ENCODE measurements around the gene TRPT1.

TRPT1 gene

GRCh38 chr11:64266339-64266738 is 40.4 kb upstream of the TRPT1 start:
- Histone ChIP-seq H3K9ac (ENCODE audit: low read length) (no peak overlapping the region), H3K36me3 (ENCODE audit: insufficient read depth, low read length) (peaks cover 14% of the 10 kb centered on the region), H3K27me3 (ENCODE audit: insufficient read depth, low read length) (no peaks in the 10 kb centered on the region), H3K79me2 (ENCODE audit: insufficient read depth, low read length) (no peaks in the 10 kb centered on the region), H3K9me2 (ENCODE audit: low read depth, low read length) (no peaks in the 10 kb centered on the region), H3K9me3 (ENCODE audit: low read length) (no peaks in the 10 kb centered on the region), H3K4me3 (ENCODE audit: low read depth, low read length, poor library complexity, severe bottlenecking) (no peak overlapping the region), H2AFZ (ENCODE audit: low read length) (no peak overlapping the region), H3K4me1 (ENCODE audit: insufficient read depth, low read length, severe bottlenecking) (peaks cover 16% of the 10 kb centered on the region), H3F3A (ENCODE audit: insufficient read depth, low read length) (no peaks in the 10 kb centered on the region), H3K4me2 (ENCODE audit: low read length) (no peak overlapping the region), H4K20me1 (ENCODE audit: insufficient read depth, low read length) (no peaks in the 10 kb centered on the region), H3K27ac (ENCODE audit: low read depth, low read length, poor library complexity, severe bottlenecking) (no peak overlapping the region)
- no peak for TF ChIP-seq EZH2 (IDR thresholded peaks at IDR 0.05; ENCODE audit: borderline replicate concordance, low read length)
- TF ChIP-seq CTCF (IDR thresholded peaks at IDR 0.05; ENCODE audit: low read length) = no peak

- peaks cover 16% of the 10 kb centered on the region for H3K4me1 ChIP-seq (ENCODE audit: insufficient read depth, low read length, severe bottlenecking)
- no peaks in the 10 kb centered on the region for H4K20me1 ChIP-seq (ENCODE audit: insufficient read depth, low read length)
- H3K9me2 ChIP-seq (ENCODE audit: low read depth, low read length) = no peaks in the 10 kb centered on the region
- no peaks in the 10 kb centered on the region for H3K79me2 ChIP-seq (ENCODE audit: insufficient read depth, low read length)
- H3K27ac ChIP-seq (ENCODE audit: low read depth, low read length, poor library complexity, severe bottlenecking) = no peak overlapping the region
- TF ChIP-seq CTCF (IDR thresholded peaks at IDR 0.05; ENCODE audit: low read length) = no peak
- no peak for TF ChIP-seq EZH2 (IDR thresholded peaks at IDR 0.05; ENCODE audit: borderline replicate concordance, low read length)
- H3K27me3 ChIP-seq (ENCODE audit: insufficient read depth, low read length) = no peaks in the 10 kb centered on the region
- no peaks in the 10 kb centered on the region for H3K9me3 ChIP-seq (ENCODE audit: low read length)
- no peak overlapping the region for H3K9ac ChIP-seq (ENCODE audit: low read length)
- H3K4me2 ChIP-seq (ENCODE audit: low read length) = no peak overlapping the region
- H3F3A ChIP-seq (ENCODE audit: insufficient read depth, low read length) = no peaks in the 10 kb centered on the region
- no peak overlapping the region for H2AFZ ChIP-seq (ENCODE audit: low read length)
- peaks cover 14% of the 10 kb centered on the region for H3K36me3 ChIP-seq (ENCODE audit: insufficient read depth, low read length)
- H3K4me3 ChIP-seq (ENCODE audit: low read depth, low read length, poor library complexity, severe bottlenecking) = no peak overlapping the region
Measured at GRCh38 chr11:64265176-64266160, 39.5 kb upstream of the TRPT1 start.

- TF ChIP-seq EZH2 (IDR thresholded peaks at IDR 0.05; ENCODE audit: borderline replicate concordance, low read length) (no peak), CTCF (IDR thresholded peaks at IDR 0.05; ENCODE audit: low read length) (no peak)
- Histone ChIP-seq H4K20me1 (ENCODE audit: insufficient read depth, low read length) (no peaks in the 10 kb centered on the region), H3K4me3 (ENCODE audit: low read depth, low read length, poor library complexity, severe bottlenecking) (no peak overlapping the region), H3K27ac (ENCODE audit: low read depth, low read length, poor library complexity, severe bottlenecking) (no peak overlapping the region), H3K4me1 (ENCODE audit: insufficient read depth, low read length, severe bottlenecking) (peaks cover 16% of the 10 kb centered on the region), H3F3A (ENCODE audit: insufficient read depth, low read length) (no peaks in the 10 kb centered on the region), H3K4me2 (ENCODE audit: low read length) (no peak overlapping the region), H3K9ac (ENCODE audit: low read length) (no peak overlapping the region), H3K27me3 (ENCODE audit: insufficient read depth, low read length) (no peaks in the 10 kb centered on the region), H3K36me3 (ENCODE audit: insufficient read depth, low read length) (peaks cover 23% of the 10 kb centered on the region), H3K9me3 (ENCODE audit: low read length) (no peaks in the 10 kb centered on the region), H3K79me2 (ENCODE audit: insufficient read depth, low read length) (no peaks in the 10 kb centered on the region), H2AFZ (ENCODE audit: low read length) (no peak overlapping the region), H3K9me2 (ENCODE audit: low read depth, low read length) (no peaks in the 10 kb centered on the region)
Measured at GRCh38 chr11:64264371-64264852, 38.4 kb upstream of the TRPT1 start.
